AG04449 (cell line): ENCODE measurements around the gene UROC1.

Source experiments
- CTCF ChIA-PET: fragments of 350-600 bp; formaldehyde crosslinking; extraction: SDS; loops from one replicate; lab custom pipeline; 2021; ENCODE audit warnings: antibody characterized with exemption; lab: Yijun Ruan, JAX
- POLR2A ChIA-PET: fragments of 400-600, 350-600 bp; formaldehyde crosslinking; extraction: SDS; loops from one replicate; lab custom pipeline; 2020; ENCODE audit warnings: antibody characterized with exemption, inconsistent platforms; lab: Yijun Ruan, JAX
- DNase-seq: peaks from one replicate; pipeline ENCODE4 v3.0.0-alpha.2; 2010; ENCODE audit warnings: low read depth, low spot score
- H3K4me3 ChIP-seq: 2 replicates; pipeline ENCODE4 v1.5.1; 2011; ENCODE audit warnings: low read depth, mild to moderate bottlenecking, control low read depth, low read length
- CTCF ChIP-seq: IDR thresholded peaks from one replicate; pipeline ENCODE4 v1.5.1; 2011; ENCODE audit warnings: mild to moderate bottlenecking, moderate library complexity, low read length, control low read depth, inconsistent platforms; ENCODE audit not compliant: insufficient read depth; ENCODE audit errors: missing control alignments

The UROC1 gene

GRCh38 chr3:126491221-126492013, 26.2 kb downstream of the UROC1 start:
- ChIA-PET POLR2A (no interaction called here), CTCF (no interaction called here)
- no peak overlapping the region for H3K4me3 ChIP-seq
- DNase-seq: no peak
- no peak for TF ChIP-seq CTCF

- POLR2A ChIA-PET: no interaction called here
- no peak for TF ChIP-seq CTCF
- H3K4me3 ChIP-seq: no peak overlapping the region
- CTCF ChIA-PET: no interaction called here
- no peak for DNase-seq
These were observed 27.0 kb downstream of the UROC1 start for GRCh38 chr3:126490619-126491018.

GRCh38 chr3:126488886-126489569, 28.5 kb downstream of the UROC1 start:
- ChIA-PET CTCF (interaction anchor here (1.1 to 1.3 kb wide), 2 partner anchors 15 to 34 kb away, joined by 3 to 4 read pairs; no protein-coding TSS in a partner anchor), POLR2A (interaction anchor here (0.6 kb wide), 1 partner anchor 671 kb away, joined by 3 read pairs; no protein-coding TSS in a partner anchor)
- DNase-seq: no peak
- H3K4me3 ChIP-seq: no peak overlapping the region
- no peak for TF ChIP-seq CTCF

- ChIA-PET POLR2A (no interaction called here), CTCF (interaction anchor here (1.1 kb wide), 1 partner anchor 16 kb away, joined by 3 read pairs; no protein-coding TSS in a partner anchor)
- H3K4me3 ChIP-seq: no peak overlapping the region
- TF ChIP-seq CTCF: no peak
- no peak for DNase-seq
These were observed 29.4 kb downstream of the UROC1 start for GRCh38 chr3:126488185-126488584.

GRCh38 chr3:126487151-126487771, 30.3 kb downstream of the UROC1 start:
- POLR2A ChIA-PET: no interaction called here

More at GRCh38 chr3:126487151-126487771, 30.3 kb downstream of the UROC1 start:
- TF ChIP-seq CTCF: no peak
- no peak overlapping the region for H3K4me3 ChIP-seq
- CTCF ChIA-PET: interaction anchor here (1.0 kb wide), 2 partner anchors 9 to 35 kb away, joined by 3 to 4 read pairs; no protein-coding TSS in a partner anchor
- DNase-seq: no peak
